Activated T-cell treated with anti-CD3 and anti-CD28 coated beads, Interleukin-2, amount 50 U/mL, for 72 hours (primary cell): ENCODE data around the gene ZNF273. TPM values are rescaled to one million over a fixed set of nuclear protein-coding genes. Genes with fewer than 3 reads are reported as not detected.
"Not testable (repeated sequence)": the region's sequence is repeated elsewhere in the genome, so short reads cannot be mapped to it uniquely, and the experiment has no call there.

Source experiments
- ATAC-seq, 2 donors: fragments of 150-1000 bp; cut with Tn5 transposase; replicated peaks in 1 of 2; 2 replicates each; pipeline ENCODE4 v1.10.0; 2021; ENCODE audit warnings: moderate library complexity in 2 of 2, mild to moderate bottlenecking in 1 of 2
- DNase-seq, 2 donors: peaks; one replicate each; pipeline ENCODE4 v3.0.0; 2021 to 2022; ENCODE audit warnings: mixed read lengths in 1 of 2
- H3K27ac Mint-ChIP-seq: one replicate; pipeline ENCODE4 v1.8.0; 2022; ENCODE audit warnings: mild to moderate bottlenecking, moderate library complexity, mixed read lengths
- H3K27me3 Mint-ChIP-seq: one replicate; pipeline ENCODE4 v1.8.0; 2022; ENCODE audit warnings: low read depth, mixed read lengths
- H3K36me3 Mint-ChIP-seq, 2 donors: one replicate each; pipeline ENCODE4 v1.8.0; 2022; ENCODE audit warnings: mixed read lengths in 2 of 2, mild to moderate bottlenecking in 1 of 2; ENCODE audit not compliant: insufficient read depth in 2 of 2
- H3K4me1 Mint-ChIP-seq: one replicate; pipeline ENCODE4 v1.8.0; 2022; ENCODE audit warnings: low read depth, mixed read lengths
- H3K4me3 Mint-ChIP-seq, 2 donors: one replicate each; pipeline ENCODE4 v1.8.0; 2022; ENCODE audit warnings: mild to moderate bottlenecking in 2 of 2, mixed read lengths in 2 of 2, moderate library complexity in 2 of 2
- H3K9me3 Mint-ChIP-seq, 2 donors: one replicate each; pipeline ENCODE4 v1.8.0; 2022; ENCODE audit warnings: mixed read lengths in 2 of 2
- total RNA-seq, 2 donors: library from RNA; stranded (reverse); gene quantifications; one replicate each; pipeline ENCODE4 v1.2.3, GENCODE V29; 2022

ZNF273 gene
- total RNA-seq, 2 donors from 2014 or later: 15.0 to 19.2 TPM

- H3K4me1 Mint-ChIP-seq, H3K9me3 Mint-ChIP-seq, H3K27ac Mint-ChIP-seq, ATAC-seq, DNase-seq, H3K36me3 Mint-ChIP-seq, H3K4me3 Mint-ChIP-seq: not testable (repeated sequence)
- H3K27me3 Mint-ChIP-seq: peaks cover 40% of the 10 kb centered on the region
These were observed 45.7 kb downstream of the ZNF273 start for GRCh38 chr7:64948774-64949173.

GRCh38 chr7:64950673-64951072, 47.6 kb downstream of the ZNF273 start:
- not testable (repeated sequence) for H3K27ac Mint-ChIP-seq, ATAC-seq, H3K36me3 Mint-ChIP-seq, DNase-seq, H3K4me3 Mint-ChIP-seq, H3K4me1 Mint-ChIP-seq, H3K9me3 Mint-ChIP-seq
- H3K27me3 Mint-ChIP-seq: peaks cover 37% of the 10 kb centered on the region

DNA sequence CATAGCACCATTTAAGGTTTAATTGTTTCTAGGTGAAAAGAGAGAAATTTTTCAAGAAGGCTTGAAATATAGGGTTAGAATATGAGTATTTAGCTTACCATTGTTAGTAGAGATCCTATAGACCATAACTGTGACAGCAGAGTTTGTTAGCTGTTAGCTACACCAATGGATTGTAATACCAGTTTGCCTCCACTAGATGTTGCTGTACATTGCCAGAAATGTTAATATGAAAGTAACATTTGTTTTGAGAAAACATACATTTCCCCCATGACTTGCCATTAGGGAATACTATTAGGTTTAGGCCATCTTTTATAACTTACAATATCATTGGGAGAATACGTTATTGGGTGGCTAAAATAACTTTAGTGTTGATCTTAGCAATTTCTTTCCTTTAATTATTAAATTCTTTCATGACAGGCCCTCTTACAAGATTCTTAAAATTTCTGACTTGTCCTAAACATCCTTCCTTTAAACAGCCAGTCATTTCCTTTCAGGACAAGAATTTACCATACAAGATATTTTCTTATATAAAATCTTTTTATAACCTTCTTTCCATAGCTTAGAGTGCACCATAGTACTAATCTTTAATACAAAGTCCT, 48.3 kb downstream of the ZNF273 start:
- Mint-ChIP-seq H3K27ac (no peak overlapping the region), H3K4me3 (no peak overlapping the region), H3K27me3 (peaks cover 30% of the 10 kb centered on the region), H3K4me1 (no peaks in the 10 kb centered on the region), H3K36me3 (no peaks in the 10 kb centered on the region), H3K9me3 (no peaks in the 10 kb centered on the region)
- no peak for DNase-seq
- ATAC-seq: peak in 1 of 2 donors; percentile 47

DNA sequence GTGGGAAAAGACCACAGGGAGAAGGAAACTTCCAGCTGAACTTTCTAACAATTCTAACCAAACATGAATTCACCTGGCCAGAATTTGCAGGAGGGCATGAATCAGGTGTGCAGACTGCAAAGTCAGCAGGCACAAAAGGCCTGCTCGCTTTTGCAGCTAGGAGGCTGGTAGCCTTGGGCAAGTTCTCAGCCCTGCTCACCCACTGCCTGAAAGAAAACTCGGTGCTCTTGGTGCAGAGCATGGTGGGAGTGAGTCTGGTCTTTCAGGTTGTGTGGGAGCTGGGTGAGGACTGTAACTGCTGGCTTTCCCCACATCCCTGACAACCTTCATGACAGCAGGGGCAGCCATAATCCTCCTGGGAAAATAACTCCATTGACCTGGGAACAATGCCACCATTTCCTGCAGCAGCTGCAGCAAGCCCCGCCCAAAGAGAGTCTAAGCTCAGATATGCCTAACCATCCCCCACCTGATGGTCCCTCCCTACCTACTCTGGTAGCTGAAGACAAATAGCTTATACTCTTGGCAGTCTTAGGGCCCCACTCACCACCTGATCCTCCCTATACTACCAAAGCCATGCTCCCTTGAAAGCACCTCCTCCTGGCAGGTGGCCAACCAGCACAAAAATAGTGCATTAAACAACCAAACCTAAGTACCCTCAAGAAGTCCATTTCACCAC, 56.1 kb downstream of the ZNF273 start:
- no peak overlapping the region for H3K27ac Mint-ChIP-seq
- H3K4me1 Mint-ChIP-seq: no peaks in the 10 kb centered on the region
- DNase-seq (no peak), ATAC-seq (no peak)
- no peak overlapping the region for H3K4me3 Mint-ChIP-seq
- H3K27me3 Mint-ChIP-seq: peaks cover 8% of the 10 kb centered on the region
- peaks cover 3 to 4% of the 10 kb centered on the region in 2 donors for H3K36me3 Mint-ChIP-seq
- H3K9me3 Mint-ChIP-seq: peaks cover 3 to 12% of the 10 kb centered on the region in 2 donors

- peaks cover 4 to 9% of the 10 kb centered on the region in 2 donors for H3K36me3 Mint-ChIP-seq
- H3K27me3 Mint-ChIP-seq: no peaks in the 10 kb centered on the region
- no peak overlapping the region for H3K27ac Mint-ChIP-seq
- DNase-seq (no peak), ATAC-seq (no peak)
- no peak overlapping the region for H3K4me3 Mint-ChIP-seq
- peaks cover 3 to 13% of the 10 kb centered on the region in 2 donors for H3K9me3 Mint-ChIP-seq
- H3K4me1 Mint-ChIP-seq: no peaks in the 10 kb centered on the region
These were observed 62.5 kb downstream of the ZNF273 start for GRCh38 chr7:64965594-64965993.

DNA sequence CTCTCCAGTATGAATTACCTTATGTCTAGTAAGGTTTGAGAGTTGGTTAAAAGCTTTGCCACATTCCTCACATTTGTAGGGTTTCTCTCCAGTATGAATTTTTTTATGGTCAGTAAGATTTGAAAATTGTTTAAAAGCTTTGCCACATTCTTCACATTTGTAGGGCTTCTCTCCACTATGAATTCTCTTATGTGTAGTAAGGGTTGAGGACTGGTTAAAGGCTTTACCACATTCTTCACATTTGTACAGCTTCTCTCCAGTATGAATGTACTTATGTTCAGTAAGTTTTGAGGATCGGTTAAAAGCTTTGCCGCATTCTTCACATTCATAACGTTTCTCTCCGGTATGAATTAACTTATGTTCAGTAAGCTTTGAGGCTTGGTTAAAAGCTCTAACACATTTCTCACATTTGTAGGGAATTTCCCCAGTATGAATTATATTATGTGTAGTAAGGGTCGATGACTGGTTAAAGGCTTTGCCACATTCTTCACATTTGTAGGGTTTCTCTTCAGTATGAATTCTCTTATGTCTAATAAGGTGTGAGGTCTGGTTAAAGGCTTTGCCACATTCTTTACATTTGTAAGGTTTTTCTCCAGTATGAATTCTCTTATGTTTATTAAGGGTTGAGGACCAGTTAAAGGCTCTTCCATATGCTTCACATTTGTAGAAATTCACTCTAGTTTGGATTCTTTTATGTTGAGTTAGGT, 75.6 kb downstream of the ZNF273 start:
- no peaks in the 10 kb centered on the region for H3K4me1 Mint-ChIP-seq
- H3K27ac Mint-ChIP-seq: no peak overlapping the region
- ATAC-seq (no peak), DNase-seq (no peak)
- H3K9me3 Mint-ChIP-seq: peaks cover 19 to 21% of the 10 kb centered on the region in 2 donors
- H3K4me3 Mint-ChIP-seq: no peak overlapping the region
- peaks cover 30 to 59% of the 10 kb centered on the region in 2 donors for H3K36me3 Mint-ChIP-seq
- no peaks in the 10 kb centered on the region for H3K27me3 Mint-ChIP-seq

Other genes with a start within 250 kb of the ZNF273 start
- 10 to 100 TPM; 18.5 to 21.1 TPM for gene ZNF107, start 237.1 kb upstream of the ZNF273 start, total RNA-seq
- gene ZNF138, start 108.8 kb upstream of the ZNF273 start, total RNA-seq: 10 to 100 TPM; 16.8 to 17.7 TPM
- 1 to 10 TPM; 6.6 to 6.9 TPM for gene ZNF117, start 87.8 kb downstream of the ZNF273 start, total RNA-seq
- gene ERV3-1, start 103.4 kb downstream of the ZNF273 start, total RNA-seq: 10 to 100 TPM; 14.4 to 14.6 TPM